ENCODE results near the gene PALB2.

DNA sequence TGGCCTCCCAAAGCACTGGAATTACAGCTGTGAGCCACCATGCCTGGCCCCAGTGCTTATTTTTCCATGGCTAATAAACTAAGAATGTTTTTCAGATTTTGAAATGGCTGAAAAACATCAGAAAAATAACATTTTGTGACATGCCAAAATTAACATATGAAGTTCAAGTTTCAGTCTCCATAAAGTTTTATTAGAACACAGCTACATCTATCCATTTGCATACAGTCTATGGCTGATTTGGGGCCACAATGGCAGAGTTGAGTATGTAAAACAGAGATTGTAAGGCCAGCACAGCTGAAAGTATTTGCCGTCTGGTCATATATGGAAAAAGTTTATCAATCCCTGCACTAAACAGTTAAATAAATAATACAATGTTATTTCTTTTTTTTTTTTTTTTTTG lies 31.2 kb downstream of the PALB2 start:
- TF ChIP-seq, protein P1, sequence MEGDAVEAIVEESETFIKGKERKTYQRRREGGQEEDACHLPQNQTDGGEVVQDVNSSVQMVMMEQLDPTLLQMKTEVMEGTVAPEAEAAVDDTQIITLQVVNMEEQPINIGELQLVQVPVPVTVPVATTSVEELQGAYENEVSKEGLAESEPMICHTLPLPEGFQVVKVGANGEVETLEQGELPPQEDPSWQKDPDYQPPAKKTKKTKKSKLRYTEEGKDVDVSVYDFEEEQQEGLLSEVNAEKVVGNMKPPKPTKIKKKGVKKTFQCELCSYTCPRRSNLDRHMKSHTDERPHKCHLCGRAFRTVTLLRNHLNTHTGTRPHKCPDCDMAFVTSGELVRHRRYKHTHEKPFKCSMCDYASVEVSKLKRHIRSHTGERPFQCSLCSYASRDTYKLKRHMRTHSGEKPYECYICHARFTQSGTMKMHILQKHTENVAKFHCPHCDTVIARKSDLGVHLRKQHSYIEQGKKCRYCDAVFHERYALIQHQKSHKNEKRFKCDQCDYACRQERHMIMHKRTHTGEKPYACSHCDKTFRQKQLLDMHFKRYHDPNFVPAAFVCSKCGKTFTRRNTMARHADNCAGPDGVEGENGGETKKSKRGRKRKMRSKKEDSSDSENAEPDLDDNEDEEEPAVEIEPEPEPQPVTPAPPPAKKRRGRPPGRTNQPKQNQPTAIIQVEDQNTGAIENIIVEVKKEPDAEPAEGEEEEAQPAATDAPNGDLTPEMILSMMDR (IDR thresholded peaks at IDR 0.05; ENCODE audit: poor library complexity), result no peak
- no peak for TF ChIP-seq EZH2 (IDR thresholded peaks at IDR 0.05; ENCODE audit: borderline replicate concordance)
